Activated CD4-positive, alpha-beta T cell treated with anti-CD3 and anti-CD28 coated beads, Interleukin-2, amount 10 ng/mL, durations not matched to agents 24 days and 14 days (primary cell): ENCODE measurements around the gene PPIL6. TPM values are rescaled to one million over a fixed set of nuclear protein-coding genes. Genes with fewer than 3 reads are reported as not detected.
A peak's percentile ranks its signal among the peaks of the same experiment; 100 is the strongest.

Experiments
- DNase-seq: peaks from one replicate; pipeline ENCODE4 v3.0.0; 2022
- H3K27ac Mint-ChIP-seq: one replicate; pipeline ENCODE4 v1.8.0; 2022; ENCODE audit warnings: mild to moderate bottlenecking, mixed read lengths
- H3K27me3 Mint-ChIP-seq: one replicate; pipeline ENCODE4 v1.8.0; 2022; ENCODE audit warnings: mixed read lengths
- H3K36me3 Mint-ChIP-seq: one replicate; pipeline ENCODE4 v1.8.0; 2022; ENCODE audit warnings: low read depth, mild to moderate bottlenecking, mixed read lengths
- H3K4me1 Mint-ChIP-seq: one replicate; pipeline ENCODE4 v1.8.0; 2021; ENCODE audit warnings: mixed read lengths
- H3K4me3 Mint-ChIP-seq: one replicate; pipeline ENCODE4 v1.8.0; 2022; ENCODE audit warnings: mild to moderate bottlenecking, moderate library complexity, mixed read lengths
- H3K9me3 Mint-ChIP-seq: one replicate; pipeline ENCODE4 v1.8.0; 2021; ENCODE audit warnings: mixed read lengths
- intact Hi-C: fragments of 100-400 bp; cut with micrococcal nuclease; formaldehyde crosslinking; loops from one replicate; pipeline ENCODE4 v1.15.1; 2023
- total RNA-seq: library from RNA; stranded (reverse); gene quantifications from 2 replicates; pipeline ENCODE4 v1.2.3, GENCODE V29; 2022

PPIL6 gene
- total RNA-seq, 1 donor from 2014 or later, result not detected

DNA sequence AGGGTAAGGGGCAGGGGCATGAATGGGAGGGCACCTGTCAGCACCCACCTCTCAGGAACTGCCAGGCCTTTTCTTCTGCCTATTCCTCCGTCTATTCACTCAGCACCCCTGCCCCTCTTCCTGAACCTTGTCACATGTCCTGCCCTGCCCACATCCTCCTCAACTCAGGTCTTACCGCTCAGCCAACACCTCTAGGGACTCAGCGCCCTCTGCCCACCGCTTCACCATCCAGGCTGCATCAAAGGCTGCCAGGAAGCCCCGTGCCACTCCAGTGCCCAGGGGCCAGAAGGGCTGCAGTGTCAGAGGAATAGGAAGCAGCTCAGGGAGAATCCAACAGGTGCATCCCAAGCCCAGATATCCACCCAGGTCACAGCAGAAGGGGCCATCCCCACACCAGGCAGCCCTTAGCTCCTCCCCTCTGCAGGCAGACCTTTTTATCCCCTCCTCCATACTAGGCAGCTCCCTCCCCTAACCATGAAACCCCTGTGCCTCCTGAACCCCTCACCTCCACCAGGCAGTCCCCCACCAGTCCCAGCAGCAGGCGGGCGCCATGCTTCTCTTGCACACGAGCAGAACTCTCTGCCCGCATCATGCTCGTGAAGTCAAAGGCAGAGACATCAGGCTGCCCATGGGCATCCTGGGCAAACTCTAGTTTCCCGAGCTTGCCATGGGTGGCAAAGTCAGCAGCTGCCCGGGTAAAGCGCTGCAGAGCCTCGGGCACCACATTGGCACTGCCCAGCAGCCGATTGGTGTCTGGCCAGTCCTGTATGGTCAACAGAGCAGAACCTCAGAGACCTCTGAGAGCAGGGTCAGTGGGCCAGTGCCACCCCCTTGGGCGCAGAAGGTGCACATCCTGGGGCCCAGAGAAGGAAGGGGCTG lies 9.6 kb upstream of the PPIL6 start:
- Mint-ChIP-seq H3K27me3 (no peaks in the 10 kb centered on the region), H3K9me3 (no peaks in the 10 kb centered on the region), H3K27ac (peak overlapping the region; percentile 10), H3K36me3 (peaks cover 46% of the 10 kb centered on the region), H3K4me3 (peak overlapping the region; percentile 52), H3K4me1 (peaks cover 44% of the 10 kb centered on the region)
- intact Hi-C loops, result loop anchor here (10.0 kb wide), 1 partner anchor 245 kb away; the partner anchor contains the start of genes AK9 and FIG4
- peak; percentile 75 for DNase-seq

DNA sequence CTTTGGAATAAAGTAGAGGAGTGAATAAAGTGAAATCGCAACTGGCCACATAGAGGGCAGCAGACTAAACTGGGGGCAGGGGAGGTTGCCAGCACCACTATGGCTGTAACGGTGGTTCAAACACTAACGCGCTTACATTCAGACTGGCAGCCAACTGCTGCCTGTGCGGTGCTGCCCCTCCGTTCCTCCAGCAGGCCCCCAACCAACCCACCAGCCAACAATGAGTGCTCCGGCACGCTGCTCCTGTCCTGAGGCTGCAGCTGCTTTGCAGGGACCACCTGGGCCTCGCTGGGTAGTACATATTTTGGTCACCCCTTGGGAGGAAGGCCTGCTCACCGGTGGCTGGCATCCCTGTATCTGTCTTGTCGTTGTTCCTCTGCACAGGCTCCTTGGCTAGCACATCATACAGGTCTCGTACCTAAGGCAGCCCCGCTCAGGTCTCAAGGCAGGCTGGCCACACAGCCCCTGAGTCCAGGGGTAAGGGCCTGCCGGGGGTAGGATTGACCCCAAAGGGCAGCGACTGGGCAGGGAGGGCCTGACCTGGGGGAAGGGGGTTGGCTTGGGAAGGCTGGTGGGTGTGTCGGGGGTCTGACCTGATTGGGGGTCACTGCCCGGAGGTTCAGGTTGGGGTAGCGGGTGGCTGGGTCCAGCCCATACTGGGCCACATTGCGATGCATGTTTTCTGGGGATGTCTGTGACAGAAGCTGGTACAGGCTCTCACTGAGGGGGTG lies 8.8 kb upstream of the PPIL6 start:
- intact Hi-C loops, result no loop called here
- DNase-seq, result no peak
- peak overlapping the region; percentile 10 for H3K27ac Mint-ChIP-seq
- peaks cover 42% of the 10 kb centered on the region for H3K36me3 Mint-ChIP-seq
- H3K4me1 Mint-ChIP-seq, result peaks cover 38% of the 10 kb centered on the region
- H3K9me3 Mint-ChIP-seq, result no peaks in the 10 kb centered on the region
- no peaks in the 10 kb centered on the region for H3K27me3 Mint-ChIP-seq
- H3K4me3 Mint-ChIP-seq, result no peak overlapping the region

DNA sequence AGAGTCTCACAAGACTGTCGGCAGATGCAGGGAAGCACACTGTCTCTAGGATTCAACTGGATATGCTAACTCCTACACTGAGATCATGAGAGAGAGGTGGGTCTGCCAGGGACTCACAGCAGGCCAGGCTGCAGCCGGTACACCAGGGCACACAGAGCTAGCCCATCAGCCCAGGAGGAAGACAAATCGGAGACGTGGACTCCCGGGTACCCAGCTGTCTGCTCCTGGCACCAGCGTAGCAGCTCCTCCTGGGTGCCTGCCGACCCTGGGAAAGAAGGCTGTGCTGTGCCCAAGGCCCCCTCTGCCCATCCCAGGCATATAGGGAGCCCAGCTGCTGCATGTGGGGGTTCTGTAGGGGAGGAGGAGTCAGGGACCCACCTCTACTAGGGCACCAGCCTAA lies 8.2 kb upstream of the PPIL6 start:
- Mint-ChIP-seq H3K4me3 (no peak overlapping the region), H3K4me1 (peaks cover 34% of the 10 kb centered on the region), H3K27me3 (no peaks in the 10 kb centered on the region), H3K27ac (peak overlapping the region; percentile 46), H3K9me3 (no peaks in the 10 kb centered on the region), H3K36me3 (peaks cover 40% of the 10 kb centered on the region)
- intact Hi-C loops, result no loop called here
- DNase-seq, result no peak

DNA sequence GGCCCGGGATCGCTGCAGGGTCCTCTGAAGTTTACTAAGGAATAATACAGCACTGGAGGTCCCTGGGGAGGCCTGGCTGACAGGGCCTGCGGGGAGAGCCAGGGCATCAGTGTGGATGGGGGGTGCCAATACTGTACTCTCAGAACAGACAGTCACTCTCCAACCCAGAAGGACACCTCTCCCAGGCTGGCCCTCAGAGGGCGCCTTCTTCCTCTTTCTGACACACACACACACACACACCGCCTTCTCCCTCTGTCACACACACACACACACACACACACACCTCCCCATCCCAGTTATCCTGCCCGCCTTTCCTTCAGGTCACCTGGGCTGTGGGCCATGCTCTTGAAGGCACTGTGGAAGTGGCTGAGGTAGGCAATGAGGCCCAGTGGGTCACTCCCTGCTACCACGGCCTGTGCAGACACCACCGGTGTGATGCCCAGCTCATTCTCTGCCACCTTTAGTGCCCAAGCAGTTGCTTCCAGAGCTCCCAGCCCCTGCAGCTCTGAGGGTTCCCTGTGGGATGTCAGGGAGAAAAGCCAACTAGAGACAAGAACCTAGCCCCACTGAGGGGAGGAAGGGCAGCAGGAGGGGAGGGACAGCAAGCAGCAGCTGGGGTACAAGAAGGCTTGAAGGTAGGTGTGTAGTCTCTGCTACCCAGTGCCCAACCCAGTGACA lies 7.6 kb upstream of the PPIL6 start:
- peak overlapping the region; percentile 46 for H3K27ac Mint-ChIP-seq
- peaks cover 37% of the 10 kb centered on the region for H3K4me1 Mint-ChIP-seq
- intact Hi-C loops, result no loop called here
- no peaks in the 10 kb centered on the region for H3K9me3 Mint-ChIP-seq
- no peaks in the 10 kb centered on the region for H3K27me3 Mint-ChIP-seq
- DNase-seq, result no peak
- H3K36me3 Mint-ChIP-seq, result peaks cover 46% of the 10 kb centered on the region
- no peak overlapping the region for H3K4me3 Mint-ChIP-seq

DNA sequence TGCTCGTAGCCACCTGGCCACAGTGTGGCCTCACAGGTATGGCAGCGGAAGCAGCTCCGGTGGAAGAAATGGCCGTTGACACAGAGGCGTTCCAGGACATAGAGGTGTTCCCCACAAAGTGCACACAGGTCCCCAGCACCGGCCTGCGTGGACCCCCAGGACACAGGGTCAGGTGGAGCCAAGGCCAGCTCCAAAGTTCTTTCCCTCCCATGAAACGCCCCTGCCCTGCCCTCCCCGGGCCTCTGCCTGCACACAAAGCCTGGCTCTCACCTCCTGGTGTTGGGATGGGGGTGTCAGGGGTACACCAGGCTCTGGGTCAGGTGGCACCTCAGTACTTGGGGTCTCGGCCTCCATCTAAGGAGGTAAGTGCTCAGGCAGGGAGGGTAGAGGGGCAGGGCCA lies 6.7 kb upstream of the PPIL6 start:
- Mint-ChIP-seq H3K4me3 (no peak overlapping the region), H3K4me1 (peaks cover 40% of the 10 kb centered on the region), H3K9me3 (no peaks in the 10 kb centered on the region), H3K36me3 (peaks cover 47% of the 10 kb centered on the region), H3K27ac (no peak overlapping the region), H3K27me3 (no peaks in the 10 kb centered on the region)
- intact Hi-C loops, result no loop called here
- DNase-seq, result no peak

DNA sequence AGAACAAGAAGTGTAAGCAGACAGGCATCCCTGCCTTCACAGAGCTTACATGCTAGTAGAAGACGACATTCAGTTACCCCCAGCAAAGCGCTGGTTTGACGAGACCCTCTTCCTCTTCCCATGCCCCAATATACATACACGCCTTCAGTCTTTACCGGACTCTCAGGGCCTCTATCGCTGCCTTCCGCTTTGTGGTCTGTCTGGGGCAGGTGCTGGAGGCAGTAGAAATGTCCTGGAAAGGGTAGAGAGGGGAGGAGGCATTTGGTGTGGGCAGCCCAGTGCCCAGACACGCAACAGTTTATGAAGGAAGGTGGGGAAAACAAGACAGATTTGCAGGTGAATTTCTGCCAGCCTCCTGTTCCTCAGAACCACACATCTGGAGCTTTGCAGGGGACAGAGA lies 6.1 kb upstream of the PPIL6 start:
- peaks cover 47% of the 10 kb centered on the region for H3K36me3 Mint-ChIP-seq
- H3K4me3 Mint-ChIP-seq, result no peak overlapping the region
- intact Hi-C loops, result no loop called here
- no peak for DNase-seq
- H3K4me1 Mint-ChIP-seq, result peaks cover 41% of the 10 kb centered on the region
- H3K27me3 Mint-ChIP-seq, result no peaks in the 10 kb centered on the region
- no peaks in the 10 kb centered on the region for H3K9me3 Mint-ChIP-seq
- H3K27ac Mint-ChIP-seq, result no peak overlapping the region

DNA sequence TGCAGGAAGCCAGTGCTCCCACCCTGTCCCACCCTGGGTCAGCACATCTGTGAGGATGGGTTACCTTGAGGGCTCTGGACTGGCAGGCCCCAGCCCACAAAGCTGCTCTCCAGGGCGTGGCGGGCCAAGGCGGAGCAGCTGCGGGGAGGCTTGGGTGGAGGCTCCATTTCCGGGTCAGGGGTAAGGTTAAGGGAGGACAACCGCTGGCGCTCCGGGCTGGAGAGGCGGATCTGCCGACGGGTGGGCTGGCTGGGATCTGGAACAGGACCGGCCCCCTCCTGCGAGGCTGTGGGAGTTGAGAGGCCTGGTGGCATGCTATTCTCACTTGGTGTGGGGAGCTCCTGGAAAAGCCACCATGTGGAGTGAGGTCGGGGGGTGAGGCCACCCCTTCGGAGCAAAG lies 5.6 kb upstream of the PPIL6 start:
- Mint-ChIP-seq H3K27ac (no peak overlapping the region), H3K36me3 (peaks cover 50% of the 10 kb centered on the region), H3K9me3 (no peaks in the 10 kb centered on the region), H3K27me3 (no peaks in the 10 kb centered on the region), H3K4me3 (no peak overlapping the region), H3K4me1 (peaks cover 46% of the 10 kb centered on the region)
- no peak for DNase-seq
- intact Hi-C loops, result no loop called here

DNA sequence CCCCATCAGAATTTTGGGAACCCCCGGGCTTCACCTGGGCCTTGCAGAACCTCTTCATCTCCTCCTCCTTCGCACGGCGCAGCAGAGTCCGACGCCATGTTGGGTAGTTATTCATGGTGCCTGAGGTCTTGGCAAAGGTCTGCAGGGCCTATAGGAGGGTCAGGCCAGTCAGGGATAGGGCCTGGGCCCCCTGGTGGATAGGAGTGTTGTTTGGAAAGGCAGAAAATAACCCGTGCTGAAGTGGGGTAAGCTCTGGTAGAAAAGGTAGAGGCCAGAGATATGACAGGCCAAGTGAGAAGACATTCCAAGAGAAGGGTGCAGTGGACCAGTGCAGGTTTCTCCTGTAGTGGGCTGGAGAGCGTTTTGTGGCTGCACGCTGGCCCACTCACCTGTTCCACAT lies 5.0 kb upstream of the PPIL6 start:
- peak overlapping the region; percentile 25 for H3K27ac Mint-ChIP-seq
- no peak for DNase-seq
- H3K36me3 Mint-ChIP-seq, result peaks cover 46% of the 10 kb centered on the region
- H3K4me1 Mint-ChIP-seq, result peaks cover 44% of the 10 kb centered on the region
- intact Hi-C loops, result no loop called here
- no peak overlapping the region for H3K4me3 Mint-ChIP-seq
- H3K9me3 Mint-ChIP-seq, result no peaks in the 10 kb centered on the region
- no peaks in the 10 kb centered on the region for H3K27me3 Mint-ChIP-seq

DNA sequence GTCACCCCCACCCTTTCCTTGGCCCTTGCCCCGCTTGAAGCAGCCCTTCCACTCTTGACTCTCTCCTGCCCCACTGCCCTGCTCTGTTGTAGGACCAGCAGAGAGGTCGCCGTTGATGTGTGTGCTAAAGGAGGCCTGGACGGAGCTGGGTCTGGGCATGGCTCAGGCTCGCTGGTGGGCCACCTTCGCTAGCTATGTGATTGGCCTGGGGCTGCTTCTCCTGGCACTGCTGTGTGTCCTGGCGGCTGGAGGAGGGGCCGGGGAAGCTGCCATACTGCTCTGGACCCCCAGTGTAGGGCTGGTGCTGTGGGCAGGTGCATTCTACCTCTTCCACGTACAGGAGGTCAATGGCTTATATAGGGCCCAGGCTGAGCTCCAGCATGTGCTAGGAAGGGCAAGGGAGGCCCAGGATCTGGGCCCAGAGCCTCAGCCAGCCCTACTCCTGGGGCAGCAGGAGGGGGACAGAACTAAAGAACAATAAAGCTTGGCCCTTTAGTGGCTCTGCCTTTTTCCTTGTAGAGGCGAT lies 3.1 kb upstream of the PPIL6 start:
- Mint-ChIP-seq H3K4me3 (no peak overlapping the region), H3K4me1 (peaks cover 35% of the 10 kb centered on the region), H3K27me3 (no peaks in the 10 kb centered on the region), H3K9me3 (no peaks in the 10 kb centered on the region), H3K36me3 (peaks cover 45% of the 10 kb centered on the region), H3K27ac (no peak overlapping the region)
- intact Hi-C loops, result no loop called here
- no peak for DNase-seq

DNA sequence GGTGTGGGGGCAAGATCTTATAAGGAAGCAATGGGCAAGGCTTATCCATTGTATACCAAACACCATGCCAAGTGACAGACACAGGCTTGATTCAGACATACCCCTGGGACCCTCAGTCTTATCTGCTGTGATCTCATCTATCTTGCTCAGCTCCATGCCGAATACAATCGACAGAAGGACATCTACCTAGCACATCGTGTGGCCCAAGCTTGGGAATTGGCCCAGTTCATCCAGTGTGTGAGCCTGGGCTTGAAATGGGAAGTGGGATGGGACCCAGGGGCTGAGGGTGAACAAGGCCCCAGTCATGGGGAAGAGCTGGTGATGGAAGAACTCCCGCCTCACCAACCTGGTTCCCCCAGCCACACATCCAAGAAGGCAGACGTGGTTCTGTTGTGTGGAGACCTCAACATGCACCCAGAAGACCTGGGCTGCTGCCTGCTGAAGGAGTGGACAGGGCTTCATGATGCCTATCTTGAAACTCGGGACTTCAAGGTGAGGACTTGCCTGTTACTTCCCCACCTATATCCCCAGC lies 2.0 kb upstream of the PPIL6 start:
- Mint-ChIP-seq H3K27me3 (no peaks in the 10 kb centered on the region), H3K9me3 (no peaks in the 10 kb centered on the region), H3K36me3 (peaks cover 39% of the 10 kb centered on the region), H3K4me1 (peaks cover 30% of the 10 kb centered on the region), H3K27ac (peak overlapping the region; percentile 47), H3K4me3 (peak overlapping the region; percentile 97)
- peak; percentile 58 for DNase-seq
- intact Hi-C loops, result no loop called here

DNA sequence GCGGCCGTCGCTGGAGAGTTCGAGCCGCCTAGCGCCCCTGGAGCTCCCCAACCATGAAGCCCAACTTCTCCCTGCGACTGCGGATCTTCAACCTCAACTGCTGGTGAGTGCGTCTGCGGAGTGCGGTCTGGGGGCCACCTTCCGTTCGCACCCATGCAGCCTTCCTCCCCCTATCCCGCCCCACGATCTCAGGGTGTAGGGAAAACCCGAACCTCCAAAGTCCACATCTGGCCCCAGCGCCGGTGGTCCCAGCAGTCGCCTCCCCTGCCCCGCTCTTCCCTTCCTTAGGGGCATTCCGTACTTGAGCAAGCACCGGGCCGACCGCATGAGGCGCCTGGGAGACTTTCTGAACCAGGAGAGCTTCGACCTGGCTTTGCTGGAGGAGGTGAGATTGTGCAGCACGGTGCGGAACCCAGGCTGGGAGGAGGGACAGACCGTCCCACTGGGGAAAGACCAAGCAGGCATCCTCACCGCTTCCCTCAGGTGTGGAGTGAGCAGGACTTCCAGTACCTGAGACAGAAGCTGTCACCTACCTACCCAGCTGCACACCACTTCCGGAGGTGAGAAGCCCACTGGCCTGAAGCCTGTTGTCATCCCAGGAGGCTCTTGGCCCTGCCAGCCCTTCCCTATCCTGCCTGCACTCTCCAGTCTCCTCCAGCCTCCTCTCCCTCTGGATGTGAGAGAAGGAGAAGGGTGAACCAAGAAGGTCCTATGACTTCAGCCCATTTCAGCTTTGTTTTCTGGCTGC lies 815 bp upstream of the PPIL6 start:
- peaks cover 2% of the 10 kb centered on the region for H3K27me3 Mint-ChIP-seq
- peak; percentile 82 for DNase-seq

DNA sequence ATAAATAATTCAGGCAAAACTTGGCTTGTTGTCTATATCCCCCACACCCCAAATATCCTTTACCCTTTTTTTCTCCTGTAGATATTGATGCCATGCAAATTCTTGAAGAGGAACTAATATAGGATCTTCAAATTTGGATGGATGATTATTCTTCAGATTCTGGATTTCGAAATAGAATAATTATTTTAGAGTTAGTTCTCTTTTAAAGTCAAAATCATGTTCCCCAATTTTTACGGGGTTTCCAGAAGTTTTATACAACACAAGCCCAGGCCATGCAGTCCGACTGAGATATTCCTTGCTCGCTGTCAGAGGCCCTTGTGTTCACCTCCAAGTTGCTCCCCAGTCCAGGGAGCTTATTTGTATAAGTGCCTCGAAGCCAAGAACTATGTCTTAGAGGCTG lies 4.4 kb downstream of the PPIL6 start:
- Mint-ChIP-seq H3K27me3 (peaks cover 20% of the 10 kb centered on the region), H3K4me1 (peaks cover 2% of the 10 kb centered on the region), H3K4me3 (no peak overlapping the region), H3K36me3 (no peaks in the 10 kb centered on the region), H3K27ac (no peak overlapping the region), H3K9me3 (no peaks in the 10 kb centered on the region)
- intact Hi-C loops, result no loop called here
- DNase-seq, result no peak

More for the DNA sequence above, 815 bp upstream of the PPIL6 start:
- Mint-ChIP-seq H3K4me1 (peaks cover 28% of the 10 kb centered on the region), H3K36me3 (peaks cover 34% of the 10 kb centered on the region), H3K27ac (peak overlapping the region; percentile 96), H3K4me3 (peak overlapping the region; percentile 97), H3K9me3 (no peaks in the 10 kb centered on the region)
- intact Hi-C loops, result loop anchor here (1.0 to 2.0 kb wide), 3 partner anchors 13 to 252 kb away; partner anchors contain the start of gene ZBTB24

DNA sequence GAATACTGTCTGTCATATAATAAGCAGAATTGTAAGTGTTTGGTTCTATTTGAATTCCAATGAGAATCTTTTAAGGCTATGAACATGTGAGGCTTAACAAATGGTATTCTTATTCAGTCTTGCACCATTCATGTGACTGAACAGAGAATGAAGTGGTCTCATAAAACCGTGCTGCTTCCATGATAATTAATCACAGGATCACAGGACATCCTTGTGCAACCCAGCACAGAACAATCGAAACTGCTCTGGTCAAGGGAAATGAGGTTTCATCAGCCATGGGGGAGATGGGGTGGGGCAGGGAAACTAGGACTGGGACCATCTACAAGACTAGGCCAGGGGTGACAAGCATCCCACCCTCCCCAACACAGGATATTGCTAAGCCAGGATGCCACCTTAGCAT lies 6.0 kb downstream of the PPIL6 start:
- DNase-seq, result no peak
- H3K4me3 Mint-ChIP-seq, result no peak overlapping the region
- H3K27me3 Mint-ChIP-seq, result peaks cover 24% of the 10 kb centered on the region
- no peaks in the 10 kb centered on the region for H3K9me3 Mint-ChIP-seq
- H3K4me1 Mint-ChIP-seq, result no peaks in the 10 kb centered on the region
- no peaks in the 10 kb centered on the region for H3K36me3 Mint-ChIP-seq
- no peak overlapping the region for H3K27ac Mint-ChIP-seq
- intact Hi-C loops, result no loop called here
